ENCODE data around the gene PKP4. TPM values are rescaled to one million over a fixed set of nuclear protein-coding genes. Genes with fewer than 3 reads are reported as not detected.

The PKP4 gene
- total RNA-seq, 1 experiment from 2014 or later = 147 TPM

DNA sequence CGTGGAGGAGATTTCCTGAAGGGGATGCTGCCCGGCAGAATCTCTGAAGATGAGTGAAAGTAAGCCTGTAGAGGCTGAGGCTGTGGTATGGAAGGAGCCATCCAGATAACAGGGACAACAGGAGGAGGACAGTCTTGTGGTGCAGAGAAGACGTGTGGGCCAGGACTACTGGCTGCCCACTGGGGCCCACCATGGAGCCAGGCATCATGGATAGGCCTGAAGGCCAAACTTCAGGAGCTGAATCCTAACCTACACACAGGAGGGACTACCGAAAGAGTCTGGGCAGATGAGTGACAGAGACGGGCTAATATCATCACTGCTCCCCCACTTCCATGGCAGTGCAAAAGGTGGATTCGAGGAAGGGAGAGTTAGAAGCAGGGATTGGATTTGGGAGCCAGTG lies 207.0 kb downstream of the PKP4 start:
- Histone ChIP-seq H3K9me3 (no peaks in the 10 kb centered on the region), H3K27me3 (replicated peaks; ENCODE audit: control insufficient read depth, insufficient read depth, low read length) (no peaks in the 10 kb centered on the region), H3K4me1 (no peaks in the 10 kb centered on the region), H3K4me3 (ENCODE audit: low read depth, low read length) (no peak overlapping the region), H3K36me3 (ENCODE audit: control insufficient read depth, insufficient read depth, low read length) (peaks cover 4% of the 10 kb centered on the region; the same call in 1 of the 2 replicates)
- no TSS peak for BruUV-seq (replicated peaks)
- H3K4me1 Mint-ChIP-seq (ENCODE audit: low read depth, unreplicated experiment) = no peaks in the 10 kb centered on the region
- no peak overlapping the region for H3K27ac Mint-ChIP-seq (ENCODE audit: unreplicated experiment)
- TF ChIP-seq, protein P1, sequence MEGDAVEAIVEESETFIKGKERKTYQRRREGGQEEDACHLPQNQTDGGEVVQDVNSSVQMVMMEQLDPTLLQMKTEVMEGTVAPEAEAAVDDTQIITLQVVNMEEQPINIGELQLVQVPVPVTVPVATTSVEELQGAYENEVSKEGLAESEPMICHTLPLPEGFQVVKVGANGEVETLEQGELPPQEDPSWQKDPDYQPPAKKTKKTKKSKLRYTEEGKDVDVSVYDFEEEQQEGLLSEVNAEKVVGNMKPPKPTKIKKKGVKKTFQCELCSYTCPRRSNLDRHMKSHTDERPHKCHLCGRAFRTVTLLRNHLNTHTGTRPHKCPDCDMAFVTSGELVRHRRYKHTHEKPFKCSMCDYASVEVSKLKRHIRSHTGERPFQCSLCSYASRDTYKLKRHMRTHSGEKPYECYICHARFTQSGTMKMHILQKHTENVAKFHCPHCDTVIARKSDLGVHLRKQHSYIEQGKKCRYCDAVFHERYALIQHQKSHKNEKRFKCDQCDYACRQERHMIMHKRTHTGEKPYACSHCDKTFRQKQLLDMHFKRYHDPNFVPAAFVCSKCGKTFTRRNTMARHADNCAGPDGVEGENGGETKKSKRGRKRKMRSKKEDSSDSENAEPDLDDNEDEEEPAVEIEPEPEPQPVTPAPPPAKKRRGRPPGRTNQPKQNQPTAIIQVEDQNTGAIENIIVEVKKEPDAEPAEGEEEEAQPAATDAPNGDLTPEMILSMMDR (IDR thresholded peaks at IDR 0.05; ENCODE audit: insufficient read depth in 1 of 2, low read depth in 1 of 2, low read length in 1 of 2, severe bottlenecking in 1 of 2, unreplicated experiment in 1 of 2) = no peak
- CTCF ChIA-PET = interaction anchor here (0.6 kb wide), 1 partner anchor 261 kb away, joined by 3 read pairs; no protein-coding TSS in a partner anchor
- POLR2A ChIA-PET = no interaction called here
- H3K27me3 Mint-ChIP-seq (ENCODE audit: insufficient read depth, unreplicated experiment) = no peaks in the 10 kb centered on the region
- no peaks in the 10 kb centered on the region for H3K9me3 Mint-ChIP-seq (ENCODE audit: unreplicated experiment)
- no peak overlapping the region for H3K4me3 Mint-ChIP-seq (ENCODE audit: unreplicated experiment)
- intact Hi-C loops (cut with micrococcal nuclease; ENCODE audit: unreplicated experiment) = no loop called here
- peaks cover 26% of the 10 kb centered on the region for H3K36me3 Mint-ChIP-seq (ENCODE audit: insufficient read depth, unreplicated experiment)
- DNase-seq = no peak

DNA sequence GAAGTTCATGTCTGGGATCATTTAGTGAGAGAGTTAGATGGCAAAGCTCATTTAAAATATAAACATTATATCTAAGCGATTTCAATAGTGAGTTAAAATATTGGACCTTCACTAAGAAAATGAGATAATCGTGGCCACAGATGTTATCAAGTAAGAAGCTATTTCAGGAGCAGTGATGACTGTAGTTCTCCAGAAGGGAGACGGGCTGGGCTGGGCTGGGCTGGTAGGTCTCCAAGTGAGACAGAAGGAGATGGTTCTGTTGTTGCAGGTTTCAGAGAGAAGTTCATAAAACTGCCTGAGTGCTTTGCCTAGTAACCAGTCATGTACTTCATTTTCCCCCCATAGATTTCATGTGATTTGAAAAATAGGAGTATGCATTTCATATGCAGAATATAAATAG lies 208.2 kb downstream of the PKP4 start:
- no peak overlapping the region for H3K4me3 ChIP-seq (ENCODE audit: low read depth, low read length)
- peaks cover 30% of the 10 kb centered on the region for H3K36me3 Mint-ChIP-seq (ENCODE audit: insufficient read depth, unreplicated experiment)
- POLR2A ChIA-PET = no interaction called here
- intact Hi-C loops (cut with micrococcal nuclease; ENCODE audit: unreplicated experiment) = no loop called here
- no TSS peak for BruUV-seq (replicated peaks)
- H3K9me3 ChIP-seq = no peaks in the 10 kb centered on the region
- no peak overlapping the region for H3K27ac Mint-ChIP-seq (ENCODE audit: unreplicated experiment)
- H3K9me3 Mint-ChIP-seq (ENCODE audit: unreplicated experiment) = no peaks in the 10 kb centered on the region
- H3K27me3 ChIP-seq (replicated peaks; ENCODE audit: control insufficient read depth, insufficient read depth, low read length) = no peaks in the 10 kb centered on the region
- H3K27me3 Mint-ChIP-seq (ENCODE audit: insufficient read depth, unreplicated experiment) = no peaks in the 10 kb centered on the region
- no peak for DNase-seq
- TF ChIP-seq, protein P1 (IDR thresholded peaks at IDR 0.05; ENCODE audit: insufficient read depth in 1 of 2, low read depth in 1 of 2, low read length in 1 of 2, severe bottlenecking in 1 of 2, unreplicated experiment in 1 of 2) = no peak
- H3K4me1 Mint-ChIP-seq (ENCODE audit: low read depth, unreplicated experiment) = no peaks in the 10 kb centered on the region
- no peaks in the 10 kb centered on the region for H3K4me1 ChIP-seq
- CTCF ChIA-PET = no interaction called here
- peaks cover 6% of the 10 kb centered on the region for H3K36me3 ChIP-seq (ENCODE audit: control insufficient read depth, insufficient read depth, low read length)
- no peak overlapping the region for H3K4me3 Mint-ChIP-seq (ENCODE audit: unreplicated experiment)

DNA sequence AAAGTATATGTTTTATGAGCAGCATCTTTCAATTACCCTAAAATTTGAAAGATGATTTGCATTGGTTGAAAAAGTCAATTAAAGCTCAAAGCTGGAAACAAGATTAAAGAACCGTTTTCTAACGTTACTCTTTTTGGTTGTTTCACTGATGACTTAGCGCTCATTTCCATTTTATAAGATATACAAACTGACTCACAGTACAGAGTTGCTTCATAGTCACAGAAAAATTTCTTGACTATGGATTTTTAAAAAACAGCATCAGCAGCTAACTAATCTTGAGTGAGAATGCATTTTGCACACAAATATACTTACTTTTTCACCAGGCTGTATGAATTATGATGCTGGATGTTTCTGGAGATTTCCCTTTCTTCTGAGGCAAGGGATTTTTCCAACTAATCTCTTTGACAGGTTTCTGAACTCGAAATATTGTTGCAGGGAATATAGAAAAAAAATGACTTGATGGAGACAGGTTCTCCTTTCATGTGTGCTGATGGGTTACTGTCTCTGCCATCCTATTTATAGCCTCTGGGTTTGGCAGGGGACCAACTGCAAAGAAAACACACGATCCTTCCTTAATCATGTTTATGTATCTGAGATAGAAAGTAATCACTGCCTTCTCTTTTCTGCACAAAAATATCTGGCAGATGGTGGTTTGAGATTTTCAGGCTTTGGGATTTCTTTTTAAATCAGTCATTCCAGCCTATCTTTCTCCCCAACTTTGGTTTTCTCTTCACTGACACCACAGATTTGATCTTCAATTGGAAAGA lies 209.0 kb downstream of the PKP4 start:
- intact Hi-C loops (cut with micrococcal nuclease; ENCODE audit: unreplicated experiment) = no loop called here
- H3K27ac Mint-ChIP-seq (ENCODE audit: unreplicated experiment) = no peak overlapping the region
- no peaks in the 10 kb centered on the region for H3K4me1 Mint-ChIP-seq (ENCODE audit: low read depth, unreplicated experiment)
- Histone ChIP-seq H3K4me1 (no peaks in the 10 kb centered on the region), H3K36me3 (ENCODE audit: control insufficient read depth, insufficient read depth, low read length) (peaks cover 6% of the 10 kb centered on the region), H3K27me3 (replicated peaks; ENCODE audit: control insufficient read depth, insufficient read depth, low read length) (no peaks in the 10 kb centered on the region), H3K9me3 (no peaks in the 10 kb centered on the region), H3K4me3 (ENCODE audit: low read depth, low read length) (no peak overlapping the region)
- no peak for DNase-seq
- BruUV-seq (replicated peaks) = no TSS peak
- TF ChIP-seq, protein P1 (IDR thresholded peaks at IDR 0.05; ENCODE audit: insufficient read depth in 1 of 2, low read depth in 1 of 2, low read length in 1 of 2, severe bottlenecking in 1 of 2, unreplicated experiment in 1 of 2) = no peak
- peaks cover 33% of the 10 kb centered on the region for H3K36me3 Mint-ChIP-seq (ENCODE audit: insufficient read depth, unreplicated experiment)
- ChIA-PET CTCF (no interaction called here), POLR2A (no interaction called here)
- no peak overlapping the region for H3K4me3 Mint-ChIP-seq (ENCODE audit: unreplicated experiment)
- no peaks in the 10 kb centered on the region for H3K9me3 Mint-ChIP-seq (ENCODE audit: unreplicated experiment)
- H3K27me3 Mint-ChIP-seq (ENCODE audit: insufficient read depth, unreplicated experiment) = no peaks in the 10 kb centered on the region
